Measurements from ENCODE around the gene CSHL1.
"Not testable (repeated sequence)": the region's sequence is repeated elsewhere in the genome, so short reads cannot be mapped to it uniquely, and the experiment has no call there.

CSHL1 gene

DNA sequence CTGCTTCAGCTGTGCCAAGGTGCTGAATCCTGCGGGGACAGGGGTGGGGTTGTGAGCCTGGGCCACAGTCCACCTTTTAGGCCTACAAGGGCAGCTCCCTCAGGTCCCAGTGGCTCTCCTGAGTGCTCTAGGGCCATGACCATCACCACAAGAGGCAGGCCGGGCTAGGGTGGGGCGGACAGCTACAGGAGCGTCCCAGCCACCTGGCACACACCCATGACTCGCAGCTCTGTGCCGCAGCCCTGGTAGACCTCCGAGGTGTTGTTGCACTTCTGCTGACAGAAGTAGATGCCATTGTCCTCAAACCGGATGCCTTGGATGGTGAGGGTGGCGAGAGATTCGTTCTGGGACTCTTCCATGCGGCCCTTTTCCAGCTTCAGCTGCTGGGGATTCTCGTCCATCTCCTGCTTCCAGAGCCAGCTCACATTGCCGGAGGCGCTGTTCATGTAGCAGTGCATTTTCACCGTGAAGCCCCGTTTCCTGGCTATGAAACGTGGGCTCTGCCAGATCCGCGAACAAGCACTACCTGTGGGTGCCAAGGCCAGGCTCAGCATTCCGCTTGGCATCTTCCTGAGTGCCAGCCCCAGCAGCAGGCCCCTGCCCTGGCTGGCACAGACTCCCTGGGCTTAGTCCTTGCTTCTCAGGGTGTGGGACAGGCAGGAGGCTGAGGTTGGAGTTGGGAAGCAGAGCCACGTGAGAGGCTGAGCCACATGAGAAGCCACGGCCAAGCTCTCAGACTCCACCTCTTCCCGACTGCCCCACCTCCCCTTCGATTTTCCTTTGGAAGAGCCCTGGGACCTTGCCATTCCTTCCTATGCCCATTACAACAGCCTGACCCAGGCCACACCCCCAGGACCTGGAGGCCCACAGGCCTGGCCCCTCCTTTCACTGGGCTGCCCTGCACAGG, 19.1 kb upstream of the CSHL1 start:
- Mint-ChIP-seq H3K36me3 (peaks cover 1% of the 10 kb centered on the region), H3K4me3 (no peak overlapping the region)

DNA sequence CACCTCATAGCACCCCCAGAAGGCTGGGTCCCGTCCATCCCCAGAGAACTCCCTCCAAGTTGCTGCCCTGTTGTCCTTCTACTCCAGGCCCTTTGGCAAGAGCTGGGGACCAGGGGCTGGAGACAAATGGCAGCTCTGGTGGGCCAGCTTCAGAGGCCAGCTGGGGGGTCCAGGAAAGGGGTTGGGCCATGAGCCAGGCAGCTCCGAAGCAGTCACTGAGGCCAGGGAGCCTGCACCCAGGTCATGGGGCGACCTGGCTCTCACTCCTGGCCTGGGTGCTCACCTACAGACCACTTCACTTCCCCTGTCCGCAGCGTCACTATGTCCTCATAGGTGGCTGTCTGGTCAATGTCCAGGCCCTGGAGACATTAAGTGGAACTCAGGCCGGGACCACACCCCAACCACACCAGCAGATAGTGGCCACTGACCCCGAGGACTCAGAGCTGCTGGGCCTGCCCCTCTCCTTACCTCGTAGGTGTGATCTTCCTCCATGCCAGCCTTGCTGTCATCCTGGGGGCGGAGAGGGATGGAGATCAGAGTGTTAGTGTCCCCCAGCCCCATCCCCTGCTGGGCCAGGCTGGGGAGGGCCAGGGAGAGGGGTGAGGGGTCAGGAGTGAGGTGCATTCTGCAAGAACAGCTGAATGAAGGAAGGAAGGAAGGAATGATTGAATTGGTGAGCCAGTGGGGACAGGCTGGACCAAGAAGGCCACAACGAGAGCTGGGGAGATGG, 18.1 kb upstream of the CSHL1 start:
- no peaks in the 10 kb centered on the region for H3K9me3 Mint-ChIP-seq
- H3K27ac Mint-ChIP-seq = no peak overlapping the region
- no peak overlapping the region for H3K4me3 Mint-ChIP-seq
- peaks cover 1% of the 10 kb centered on the region for H3K36me3 Mint-ChIP-seq
- peaks cover 25% of the 10 kb centered on the region for H3K4me1 Mint-ChIP-seq
- no peaks in the 10 kb centered on the region for H3K27me3 Mint-ChIP-seq

More for the DNA sequence above, 19.1 kb upstream of the CSHL1 start:
- peaks cover 25% of the 10 kb centered on the region for H3K4me1 Mint-ChIP-seq
- H3K27ac Mint-ChIP-seq = no peak overlapping the region
- no peaks in the 10 kb centered on the region for H3K27me3 Mint-ChIP-seq
- no peaks in the 10 kb centered on the region for H3K9me3 Mint-ChIP-seq

DNA sequence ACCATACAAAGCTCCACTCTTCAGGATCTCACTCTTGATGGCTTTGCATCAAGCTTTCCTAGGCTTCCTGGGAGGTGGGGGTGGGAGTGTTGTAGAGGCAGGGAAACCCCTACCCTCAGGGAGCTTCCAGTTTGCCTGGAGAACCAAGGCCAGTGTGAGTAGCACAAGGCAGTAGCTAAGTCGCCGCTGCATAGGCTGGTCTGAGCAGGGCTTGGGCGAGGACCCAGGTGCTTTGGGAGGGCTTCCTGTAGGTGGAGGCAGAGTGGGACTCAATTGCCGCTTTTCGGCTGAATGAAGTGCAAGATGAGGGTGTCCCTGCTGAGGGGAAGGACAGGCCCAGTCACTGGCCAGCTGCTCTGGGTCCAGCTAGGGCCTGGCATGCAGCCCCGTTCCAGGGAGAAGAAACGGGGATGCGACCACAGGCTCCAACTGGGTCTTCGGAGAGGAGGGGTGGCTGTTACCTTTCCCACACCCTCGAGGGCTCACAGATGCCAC, 17.2 kb upstream of the CSHL1 start:
- Mint-ChIP-seq H3K36me3 (peaks cover 1% of the 10 kb centered on the region), H3K4me3 (no peak overlapping the region), H3K27me3 (no peaks in the 10 kb centered on the region), H3K27ac (no peak overlapping the region), H3K9me3 (no peaks in the 10 kb centered on the region), H3K4me1 (peaks cover 25% of the 10 kb centered on the region)

DNA sequence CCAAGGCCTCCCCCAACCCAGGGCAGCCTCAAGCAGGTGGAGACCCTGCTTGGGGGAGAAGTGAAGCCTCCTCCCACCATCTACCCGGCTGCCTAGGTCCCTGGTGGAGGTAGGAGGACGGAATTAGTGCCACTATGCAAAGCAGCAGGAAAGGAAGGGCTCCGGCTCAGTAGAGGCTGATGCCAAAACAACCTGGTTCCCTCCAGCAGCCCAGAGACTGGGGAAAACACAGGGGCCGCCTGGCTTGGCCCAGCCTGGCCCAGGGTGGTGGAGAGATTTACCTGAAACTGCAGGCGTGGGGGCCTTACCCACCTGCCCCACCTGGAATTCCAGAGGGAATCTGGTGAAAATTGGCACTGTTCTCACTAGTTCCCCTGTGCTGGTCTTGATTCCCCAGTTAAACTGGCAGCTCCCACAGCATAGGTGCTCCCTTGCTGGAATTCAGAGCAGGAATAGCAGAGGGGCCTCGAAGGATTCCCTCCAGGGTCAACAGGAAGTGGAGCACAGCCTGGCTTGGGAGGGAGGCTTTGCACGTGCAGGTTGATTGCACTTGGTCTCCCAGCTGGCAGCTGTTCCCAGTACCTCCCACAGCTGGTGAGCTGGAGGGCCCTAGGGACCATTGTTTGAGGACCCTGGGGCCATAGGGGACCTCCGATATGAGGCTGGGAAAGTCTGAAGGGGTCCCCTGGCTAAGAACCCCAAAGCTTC, 16.6 kb upstream of the CSHL1 start:
- Mint-ChIP-seq H3K27me3 (no peaks in the 10 kb centered on the region), H3K4me3 (no peak overlapping the region), H3K36me3 (peaks cover 1% of the 10 kb centered on the region), H3K4me1 (peaks cover 20% of the 10 kb centered on the region), H3K9me3 (no peaks in the 10 kb centered on the region), H3K27ac (no peak overlapping the region)

DNA sequence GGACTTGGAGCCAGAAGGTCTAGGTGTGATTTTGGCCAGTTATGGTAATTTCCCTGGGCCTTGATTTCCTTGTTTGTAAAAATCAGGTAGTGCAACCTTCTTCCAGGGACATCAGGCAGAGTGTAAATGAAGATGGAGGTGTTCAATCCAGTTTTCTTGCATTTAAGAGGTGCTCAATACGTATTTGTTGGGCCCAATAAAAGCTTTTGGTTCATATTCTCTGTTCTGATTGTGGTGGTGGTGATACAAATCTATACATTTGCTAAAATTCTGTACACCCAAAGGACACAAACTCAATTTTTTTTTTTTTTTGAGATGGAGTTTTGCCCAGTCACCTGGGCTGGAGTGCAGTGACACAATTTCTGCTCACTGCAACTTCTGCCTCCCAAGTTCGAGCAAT, 15.1 kb upstream of the CSHL1 start:
- peaks cover 1% of the 10 kb centered on the region for H3K36me3 Mint-ChIP-seq
- peaks cover 7% of the 10 kb centered on the region for H3K4me1 Mint-ChIP-seq
- H3K9me3 Mint-ChIP-seq = no peaks in the 10 kb centered on the region
- no peak overlapping the region for H3K27ac Mint-ChIP-seq
- H3K27me3 Mint-ChIP-seq = no peaks in the 10 kb centered on the region
- no peak overlapping the region for H3K4me3 Mint-ChIP-seq

DNA sequence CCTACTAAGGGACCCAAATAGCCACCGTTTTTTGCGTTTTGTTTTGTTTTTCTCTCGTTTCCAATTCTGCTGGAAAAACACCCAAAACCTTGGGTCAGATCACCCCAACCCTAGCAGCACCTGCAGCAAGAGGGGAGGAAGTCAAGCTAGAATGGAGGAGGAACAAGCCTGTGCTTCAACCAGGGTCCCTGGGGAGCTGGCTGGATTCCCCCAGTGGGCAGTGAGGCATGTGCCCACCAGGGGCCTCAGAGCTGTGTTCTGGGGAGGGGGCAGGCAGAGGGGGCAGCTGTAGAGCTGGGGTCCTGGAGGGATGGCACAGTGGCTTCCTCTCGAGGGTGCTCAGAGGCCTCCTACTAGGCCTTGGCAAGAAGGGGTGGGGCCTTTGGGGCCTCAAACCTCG, 14.6 kb upstream of the CSHL1 start:
- Mint-ChIP-seq H3K4me1 (peaks cover 1% of the 10 kb centered on the region), H3K27ac (no peak overlapping the region), H3K27me3 (no peaks in the 10 kb centered on the region), H3K36me3 (peaks cover 1% of the 10 kb centered on the region), H3K9me3 (no peaks in the 10 kb centered on the region), H3K4me3 (no peak overlapping the region)

DNA sequence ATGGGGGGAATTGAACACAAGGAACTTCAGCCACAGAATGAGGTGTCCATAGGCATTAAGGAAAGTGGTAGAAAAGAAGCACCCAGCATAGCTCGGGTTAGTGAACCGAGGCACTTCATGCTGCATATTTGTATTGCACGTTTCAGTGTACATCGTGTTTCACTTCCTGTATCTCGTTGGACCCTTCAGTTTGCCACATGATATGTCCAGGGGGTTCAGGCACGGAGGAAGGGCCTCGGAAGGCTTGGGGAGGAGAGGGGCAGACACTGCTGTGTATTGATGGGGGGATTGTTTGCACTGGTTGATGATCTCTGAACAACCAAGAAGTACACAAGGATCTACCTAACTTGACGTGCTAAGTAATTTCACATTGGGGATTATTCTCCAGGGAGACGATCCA, 11.3 kb upstream of the CSHL1 start:
- not testable (repeated sequence) for H3K4me3 Mint-ChIP-seq, H3K9me3 Mint-ChIP-seq, H3K27me3 Mint-ChIP-seq, H3K27ac Mint-ChIP-seq, H3K36me3 Mint-ChIP-seq, H3K4me1 Mint-ChIP-seq

DNA sequence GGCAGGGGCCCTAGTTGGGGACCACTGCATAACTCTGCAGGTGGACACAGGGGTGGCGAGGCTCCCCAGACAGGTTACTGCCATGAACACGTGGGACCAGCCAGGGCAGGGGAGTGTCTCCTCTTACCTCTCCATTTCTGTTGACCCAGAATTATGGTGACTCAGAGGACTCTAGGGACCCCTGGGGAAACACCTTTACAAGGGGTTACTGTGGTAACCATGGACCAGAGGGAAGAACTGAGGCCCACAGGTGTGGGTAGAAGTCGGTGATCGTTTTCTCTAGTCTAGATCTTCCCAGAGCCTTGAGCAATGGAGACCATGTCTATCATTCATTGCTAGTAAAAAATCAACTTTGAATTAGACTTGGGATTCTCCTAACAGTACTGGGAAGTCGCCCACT, 9.7 kb upstream of the CSHL1 start:
- H3K4me3 Mint-ChIP-seq, H3K9me3 Mint-ChIP-seq, H3K36me3 Mint-ChIP-seq, H3K27ac Mint-ChIP-seq, H3K27me3 Mint-ChIP-seq, H3K4me1 Mint-ChIP-seq: not testable (repeated sequence)

DNA sequence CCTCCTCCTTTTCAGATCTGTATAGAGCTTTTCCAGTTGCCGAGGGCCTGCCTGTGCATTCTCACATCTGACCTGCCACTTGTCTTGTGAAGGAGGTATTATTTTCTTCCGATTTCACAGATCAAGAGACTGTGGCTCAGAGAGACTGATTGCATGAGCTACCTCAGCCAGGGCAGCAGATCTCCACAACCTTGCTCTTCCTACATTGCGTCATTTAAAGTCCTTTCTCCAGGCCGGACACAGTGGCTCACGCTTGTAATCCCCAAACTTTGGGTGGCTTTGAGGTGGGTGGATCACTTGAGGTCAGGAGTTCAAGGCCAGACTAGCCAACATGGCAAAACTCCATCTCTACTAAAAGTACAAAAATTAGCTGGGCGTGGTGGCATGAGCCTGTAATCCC, 9.0 kb upstream of the CSHL1 start:
- not testable (repeated sequence) for H3K27me3 Mint-ChIP-seq, H3K4me3 Mint-ChIP-seq, H3K27ac Mint-ChIP-seq

DNA sequence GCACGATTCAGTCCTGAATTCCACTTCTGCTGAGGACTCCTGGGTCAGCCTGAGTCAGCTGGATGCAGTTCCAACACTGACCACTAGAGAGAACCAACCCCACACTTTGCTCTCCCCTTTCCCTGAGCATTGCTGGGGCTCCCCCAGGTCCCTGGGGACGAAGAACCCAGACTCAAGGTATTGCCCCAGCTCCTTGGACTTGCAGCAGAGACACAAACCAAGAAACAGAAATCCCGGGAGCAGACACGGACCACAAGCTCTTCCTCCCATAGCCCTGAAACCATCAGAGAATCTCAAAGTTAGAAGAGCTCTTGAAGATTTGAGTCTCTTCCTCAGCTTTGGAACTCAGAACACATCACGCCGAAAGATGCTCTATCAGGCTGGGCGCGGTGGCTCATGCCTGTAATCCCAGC, 8.3 kb upstream of the CSHL1 start:
- H3K27ac Mint-ChIP-seq = peak overlapping the region; percentile 73
- no peaks in the 10 kb centered on the region for H3K36me3 Mint-ChIP-seq
- peaks cover 5% of the 10 kb centered on the region for H3K4me1 Mint-ChIP-seq
- H3K9me3 Mint-ChIP-seq = no peaks in the 10 kb centered on the region
- H3K4me3 Mint-ChIP-seq = no peak overlapping the region
- no peaks in the 10 kb centered on the region for H3K27me3 Mint-ChIP-seq

More for the DNA sequence above, 9.0 kb upstream of the CSHL1 start:
- H3K9me3 Mint-ChIP-seq, H3K36me3 Mint-ChIP-seq, H3K4me1 Mint-ChIP-seq: not testable (repeated sequence)

DNA sequence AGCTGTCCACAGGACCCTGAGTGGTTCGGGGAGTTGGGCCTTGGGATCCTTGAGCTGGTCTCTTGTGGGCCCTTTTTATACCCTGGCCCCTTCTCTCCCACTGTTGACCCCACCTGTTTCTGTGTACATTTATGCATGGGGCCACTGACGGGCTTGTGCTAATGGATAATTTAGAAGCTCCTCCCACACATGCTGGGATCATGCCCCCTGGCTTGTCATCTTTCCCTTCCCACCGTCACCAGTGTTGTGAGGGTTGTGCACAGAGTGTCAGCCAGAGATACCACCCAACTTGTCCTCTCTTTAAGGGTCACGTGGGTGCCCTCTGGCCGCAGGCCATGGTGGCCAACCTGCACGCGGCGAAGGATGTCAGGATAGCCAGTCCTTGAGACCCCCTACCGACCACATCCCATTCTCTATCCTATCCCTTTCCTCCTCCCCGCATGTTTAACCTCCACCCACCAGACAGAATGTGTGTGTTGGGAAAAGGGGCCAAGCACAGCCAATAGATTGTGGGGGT, 7.8 kb upstream of the CSHL1 start, which contains the start of gene GH1:
Gene GH1 (minus strand): TSS at position 51 of the 517 bp plus-strand sequence. CDS start 63 bp downstream, outside the sequence.
- H3K27ac Mint-ChIP-seq = peak within 1 kb of the TSS; percentile 73
- H3K36me3 Mint-ChIP-seq, H3K9me3 Mint-ChIP-seq, H3K4me3 Mint-ChIP-seq, H3K27me3 Mint-ChIP-seq, H3K4me1 Mint-ChIP-seq: not testable (repeated sequence)

DNA sequence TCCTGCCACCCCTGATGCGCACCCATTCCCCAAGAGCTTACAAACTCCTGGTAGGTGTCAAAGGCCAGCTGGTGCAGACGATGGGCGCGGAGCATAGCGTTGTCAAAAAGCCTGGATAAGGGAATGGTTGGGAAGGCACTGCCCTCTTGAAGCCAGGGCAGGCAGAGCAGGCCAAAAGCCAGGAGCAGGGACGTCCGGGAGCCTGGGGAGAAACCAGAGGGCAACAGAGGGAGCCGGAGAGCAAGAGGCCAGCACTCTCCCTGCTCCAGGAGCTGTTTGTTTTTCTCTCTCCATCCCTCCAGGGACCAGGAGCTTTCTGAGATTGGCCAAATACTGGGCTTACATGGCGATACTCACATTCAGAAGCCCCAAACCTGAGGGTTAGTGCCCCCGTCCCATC, 7.2 kb upstream of the CSHL1 start:
- Mint-ChIP-seq H3K27me3 (no peaks in the 10 kb centered on the region), H3K27ac (no peak overlapping the region), H3K4me1 (peaks cover 5% of the 10 kb centered on the region), H3K4me3 (no peak overlapping the region), H3K9me3 (no peaks in the 10 kb centered on the region), H3K36me3 (no peaks in the 10 kb centered on the region)

DNA sequence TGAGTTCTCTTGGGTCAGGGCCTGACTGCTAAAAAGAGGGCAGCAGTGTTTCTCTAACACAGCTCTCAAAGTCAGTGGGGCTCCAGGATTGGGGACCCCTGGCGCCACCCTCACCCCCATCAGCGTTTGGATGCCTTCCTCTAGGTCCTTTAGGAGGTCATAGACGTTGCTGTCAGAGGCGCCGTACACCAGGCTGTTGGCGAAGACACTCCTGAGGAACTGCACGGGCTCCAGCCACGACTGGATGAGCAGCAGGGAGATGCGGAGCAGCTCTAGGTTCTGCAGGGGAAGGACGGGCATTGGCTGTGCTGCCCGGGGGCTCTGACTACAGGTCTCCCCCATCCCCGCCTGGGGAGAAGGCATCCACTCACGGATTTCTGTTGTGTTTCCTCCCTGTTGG, 6.6 kb upstream of the CSHL1 start:
- Mint-ChIP-seq H3K9me3 (no peaks in the 10 kb centered on the region), H3K4me1 (peaks cover 5% of the 10 kb centered on the region), H3K27ac (no peak overlapping the region), H3K36me3 (no peaks in the 10 kb centered on the region), H3K4me3 (no peak overlapping the region), H3K27me3 (no peaks in the 10 kb centered on the region)

DNA sequence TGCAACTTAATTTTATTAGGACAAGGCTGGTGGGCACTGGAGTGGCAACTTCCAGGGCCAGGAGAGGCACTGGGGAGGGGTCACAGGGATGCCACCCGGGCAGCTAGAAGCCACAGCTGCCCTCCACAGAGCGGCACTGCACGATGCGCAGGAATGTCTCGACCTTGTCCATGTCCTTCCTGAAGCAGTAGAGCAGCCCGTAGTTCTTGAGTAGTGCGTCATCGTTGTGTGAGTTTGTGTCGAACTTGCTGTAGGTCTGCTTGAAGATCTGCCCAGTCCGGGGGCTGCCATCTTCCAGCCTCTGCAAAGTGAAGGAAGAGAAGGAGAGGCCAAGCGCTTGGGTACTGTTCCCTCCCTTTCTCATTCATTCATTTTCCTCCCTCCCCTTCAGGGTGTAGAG, 6.1 kb upstream of the CSHL1 start:
- not testable (repeated sequence) for H3K27me3 Mint-ChIP-seq

DNA sequence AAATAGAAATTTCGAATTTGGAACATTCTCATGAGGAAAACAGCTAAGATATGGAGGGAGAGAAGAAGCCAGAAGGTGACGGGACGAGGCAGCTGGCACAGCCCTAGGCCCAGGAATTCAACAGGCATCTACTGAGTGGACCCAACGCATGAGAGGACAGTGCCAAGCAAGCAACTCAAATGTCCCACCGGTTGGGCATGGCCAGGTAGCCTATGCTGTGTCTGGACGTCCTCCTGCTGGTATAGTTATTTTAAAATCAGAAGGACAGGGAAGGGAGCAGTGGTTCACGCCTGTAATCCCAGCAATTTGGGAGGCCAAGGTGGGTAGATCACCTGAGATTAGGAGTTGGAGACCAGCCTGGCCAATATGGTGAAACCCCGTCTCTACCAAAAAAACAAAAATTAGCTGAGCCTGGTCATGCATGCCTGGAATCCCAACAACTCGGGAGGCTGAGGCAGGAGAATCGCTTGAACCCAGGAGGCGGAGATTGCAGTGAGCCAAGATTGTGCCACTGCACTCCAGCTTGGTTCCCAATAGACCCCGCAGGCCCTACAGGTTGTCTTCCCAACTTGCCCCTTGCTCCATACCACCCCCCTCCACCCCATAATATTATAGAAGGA, 5.6 kb upstream of the CSHL1 start:
- H3K36me3 Mint-ChIP-seq = no peaks in the 10 kb centered on the region
- no peaks in the 10 kb centered on the region for H3K27me3 Mint-ChIP-seq
- H3K4me3 Mint-ChIP-seq = no peak overlapping the region
- H3K9me3 Mint-ChIP-seq = no peaks in the 10 kb centered on the region
- no peak overlapping the region for H3K27ac Mint-ChIP-seq
- H3K4me1 Mint-ChIP-seq = peaks cover 5% of the 10 kb centered on the region

More for the DNA sequence above, 6.1 kb upstream of the CSHL1 start:
- H3K36me3 Mint-ChIP-seq, H3K9me3 Mint-ChIP-seq, H3K4me3 Mint-ChIP-seq, H3K4me1 Mint-ChIP-seq, H3K27ac Mint-ChIP-seq: not testable (repeated sequence)

All from activated naive CD4-positive, alpha-beta T cell treated with anti-CD3 and anti-CD28 coated beads, Interleukin-2, amount 50 U/mL, for 24 hours (primary cell).